Sigmoid colon (tissue), 4 donors: ENCODE data around the gene LGR6.

Source experiments
- POLR2A ChIP-seq, 2 donors: fragments of 450-650 bp; IDR thresholded peaks; one replicate each; pipeline ENCODE4 v1.6.1; 2016; ENCODE audit warnings: antibody characterized with exemption in 2 of 2, mild to moderate bottlenecking in 2 of 2, moderate library complexity in 2 of 2
- POLR2AphosphoS5 ChIP-seq, 4 donors: sonication (generic); formaldehyde crosslinking; IDR thresholded peaks; one replicate each; pipeline ENCODE4 v1.6.1; 2017; ENCODE audit warnings: antibody characterized with exemption in 4 of 4
- TF ChIP-seq, protein P1 (sequence below), 4 experiments: fragments of 450-650 bp in 3 of 4; fragments of 200-600 bp in 1 of 4; IDR thresholded peaks; one replicate each; pipeline ENCODE4 v1.5.1; 2016 to 2019; ENCODE audit warnings: antibody characterized with exemption in 4 of 4, mild to moderate bottlenecking in 3 of 4, moderate library complexity in 2 of 4

DNA sequence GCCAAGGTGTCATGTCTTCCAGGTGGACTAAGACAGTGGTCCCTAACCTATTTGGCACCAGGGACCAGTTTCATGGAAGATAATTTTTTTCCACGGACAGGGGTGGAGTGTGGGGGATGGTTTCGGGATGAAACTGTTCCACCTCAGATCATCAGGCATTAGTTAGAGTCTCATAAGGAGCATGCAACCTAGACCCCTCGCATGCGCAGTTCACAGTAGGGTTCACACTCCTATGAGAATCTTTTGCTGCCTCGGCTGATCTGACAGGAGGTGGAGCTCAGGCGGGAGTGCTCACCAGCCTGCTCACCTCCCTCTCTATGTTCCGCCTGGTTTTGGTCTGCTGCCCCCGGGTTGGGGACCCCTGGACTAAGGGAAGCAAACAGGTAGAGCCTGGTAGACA, 30.9 kb downstream of the LGR6 start:
- TF ChIP-seq, protein P1, sequence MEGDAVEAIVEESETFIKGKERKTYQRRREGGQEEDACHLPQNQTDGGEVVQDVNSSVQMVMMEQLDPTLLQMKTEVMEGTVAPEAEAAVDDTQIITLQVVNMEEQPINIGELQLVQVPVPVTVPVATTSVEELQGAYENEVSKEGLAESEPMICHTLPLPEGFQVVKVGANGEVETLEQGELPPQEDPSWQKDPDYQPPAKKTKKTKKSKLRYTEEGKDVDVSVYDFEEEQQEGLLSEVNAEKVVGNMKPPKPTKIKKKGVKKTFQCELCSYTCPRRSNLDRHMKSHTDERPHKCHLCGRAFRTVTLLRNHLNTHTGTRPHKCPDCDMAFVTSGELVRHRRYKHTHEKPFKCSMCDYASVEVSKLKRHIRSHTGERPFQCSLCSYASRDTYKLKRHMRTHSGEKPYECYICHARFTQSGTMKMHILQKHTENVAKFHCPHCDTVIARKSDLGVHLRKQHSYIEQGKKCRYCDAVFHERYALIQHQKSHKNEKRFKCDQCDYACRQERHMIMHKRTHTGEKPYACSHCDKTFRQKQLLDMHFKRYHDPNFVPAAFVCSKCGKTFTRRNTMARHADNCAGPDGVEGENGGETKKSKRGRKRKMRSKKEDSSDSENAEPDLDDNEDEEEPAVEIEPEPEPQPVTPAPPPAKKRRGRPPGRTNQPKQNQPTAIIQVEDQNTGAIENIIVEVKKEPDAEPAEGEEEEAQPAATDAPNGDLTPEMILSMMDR (IDR thresholded peaks at IDR 0.05), result no peak
- TF ChIP-seq POLR2A (IDR thresholded peaks at IDR 0.05) (no peak), POLR2AphosphoS5 (IDR thresholded peaks at IDR 0.05) (no peak)
